GM21447 (cell line): ENCODE measurements around the gene SPINK4.
A peak's percentile ranks its signal among the peaks of the same experiment; 100 is the strongest.

Experiments used
- ATAC-seq: cut with Tn5 transposase; IDR thresholded peaks from one replicate; pipeline ENCODE4 v1.9.1; 2021; ENCODE audit not compliant: unreplicated experiment

The SPINK4 gene

DNA sequence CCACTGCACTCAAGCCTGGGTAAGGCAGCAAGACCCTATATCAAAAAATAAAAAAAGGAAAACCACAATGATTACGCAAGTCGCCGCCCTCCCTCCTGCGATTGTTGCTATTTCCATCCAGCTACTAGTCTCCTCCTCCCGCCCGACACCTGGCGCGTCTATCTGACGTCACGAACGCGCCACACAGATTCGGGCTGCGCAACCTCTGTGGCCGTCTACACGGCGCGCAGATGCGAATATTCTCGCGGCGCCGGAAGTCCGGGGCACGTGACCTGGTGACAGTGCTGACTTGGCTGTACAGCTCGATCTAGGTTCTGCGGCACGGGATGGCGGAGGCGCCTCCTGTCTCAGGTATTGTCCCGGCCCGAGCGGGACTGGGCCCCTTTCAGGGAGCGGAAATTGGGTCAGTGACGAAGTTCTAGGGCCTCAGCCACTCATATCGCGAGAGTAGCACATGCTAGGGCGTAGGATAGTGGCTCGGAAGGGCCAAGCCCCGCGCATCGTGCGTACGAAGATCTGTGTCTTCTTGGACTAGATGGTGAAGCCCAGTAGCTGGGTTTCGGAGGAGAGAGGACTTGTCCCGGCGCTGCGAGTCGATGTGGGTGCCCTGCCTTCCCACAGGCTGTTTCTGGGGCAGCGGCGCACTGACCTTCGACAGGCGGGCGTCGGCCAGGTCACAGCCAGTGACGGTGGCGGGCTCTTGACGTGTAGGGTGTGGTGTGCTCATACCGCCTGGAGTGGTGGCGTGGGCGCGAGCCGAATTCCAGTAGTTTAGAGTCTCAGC lies 50.5 kb downstream of the SPINK4 start, which contains the start of gene NFX1:
Gene NFX1, plus strand, starts transcription at position 270 of the 784 bp plus-strand sequence. Its CDS starts 57 bp downstream, at position 327.
- ATAC-seq: peak; percentile 86

DNA sequence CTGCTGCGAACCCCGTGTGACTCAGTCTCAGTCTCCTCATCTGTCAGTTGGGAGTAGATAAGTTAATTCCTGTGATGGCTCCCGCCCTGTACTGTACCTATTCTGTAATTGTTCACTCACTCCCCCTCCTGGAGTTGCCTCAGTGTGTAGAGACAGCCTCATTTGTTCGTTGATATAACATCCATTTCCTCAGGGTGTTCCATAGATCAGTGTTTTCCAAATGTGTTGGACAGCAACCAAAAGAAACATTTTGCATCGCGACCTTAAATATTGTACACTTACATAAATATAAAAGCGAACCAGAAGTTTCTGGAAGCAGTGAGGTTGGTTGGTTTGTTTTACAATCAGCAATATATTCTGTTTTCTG lies 51.0 kb downstream of the SPINK4 start:
- ATAC-seq: no peak

DNA sequence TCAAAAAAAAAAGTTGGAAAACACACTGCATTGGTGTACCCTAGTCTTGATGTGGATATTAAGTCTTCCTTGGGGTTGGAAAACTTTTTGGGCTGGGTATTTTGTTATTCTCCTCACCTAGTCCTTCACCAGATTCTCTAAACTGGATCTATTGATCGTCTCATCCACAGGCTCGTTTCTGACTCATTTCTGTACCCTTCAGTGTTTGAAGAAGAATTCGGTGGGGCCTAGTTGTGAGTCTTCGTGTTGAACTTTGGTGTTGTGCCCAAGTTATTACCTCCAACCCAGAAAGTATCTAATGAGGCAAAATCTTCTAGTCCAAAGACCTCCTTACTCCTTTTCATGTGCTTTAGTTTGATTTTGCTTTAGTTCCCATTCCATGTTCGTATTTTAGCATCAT lies 51.9 kb downstream of the SPINK4 start:
- ATAC-seq: no peak

DNA sequence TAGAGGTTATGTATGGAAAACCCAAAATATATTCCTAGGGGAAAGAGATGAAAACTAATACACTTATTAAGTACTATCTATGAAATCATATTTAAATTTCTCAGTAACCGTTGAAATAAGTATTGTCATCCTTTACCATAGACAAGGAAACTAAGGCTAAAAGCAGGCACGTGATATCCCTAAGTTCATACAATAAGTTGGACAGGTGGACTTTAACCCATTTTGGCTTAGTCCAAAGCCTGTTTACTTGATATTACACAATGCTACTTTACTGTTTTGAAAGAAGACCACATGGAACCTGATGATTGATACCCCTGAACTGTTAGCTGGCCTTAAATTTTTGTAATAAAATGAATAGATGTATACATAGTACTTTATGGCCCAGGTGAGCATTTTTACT lies 53.8 kb downstream of the SPINK4 start:
- ATAC-seq: no peak

DNA sequence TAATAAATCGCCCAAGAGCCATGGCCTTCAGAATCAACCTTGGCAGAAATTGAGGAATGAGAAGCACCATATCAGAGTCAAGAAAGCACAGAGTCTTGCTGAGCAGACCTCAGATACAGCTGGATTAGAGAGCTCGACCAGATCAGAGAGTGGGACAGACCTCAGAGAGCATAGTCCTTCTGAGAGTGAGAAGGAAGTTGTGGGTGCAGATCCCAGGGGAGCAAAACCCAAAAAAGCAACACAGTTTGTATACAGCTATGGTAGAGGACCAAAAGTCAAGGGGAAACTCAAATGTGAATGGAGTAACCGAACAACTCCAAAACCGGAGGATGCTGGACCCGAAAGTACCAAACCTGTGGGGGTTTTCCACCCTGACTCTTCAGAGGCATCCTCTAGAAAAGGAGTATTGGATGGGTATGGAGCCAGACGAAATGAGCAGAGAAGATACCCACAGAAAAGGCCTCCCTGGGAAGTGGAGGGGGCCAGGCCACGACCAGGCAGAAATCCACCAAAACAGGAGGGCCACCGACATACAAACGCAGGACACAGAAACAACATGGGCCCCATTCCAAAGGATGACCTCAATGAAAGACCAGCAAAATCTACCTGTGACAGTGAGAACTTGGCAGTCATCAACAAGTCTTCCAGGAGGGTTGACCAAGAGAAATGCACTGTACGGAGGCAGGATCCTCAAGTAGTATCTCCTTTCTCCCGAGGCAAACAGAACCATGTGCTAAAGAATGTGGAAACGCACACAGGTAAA lies 54.9 kb downstream of the SPINK4 start:
- no peak for ATAC-seq

DNA sequence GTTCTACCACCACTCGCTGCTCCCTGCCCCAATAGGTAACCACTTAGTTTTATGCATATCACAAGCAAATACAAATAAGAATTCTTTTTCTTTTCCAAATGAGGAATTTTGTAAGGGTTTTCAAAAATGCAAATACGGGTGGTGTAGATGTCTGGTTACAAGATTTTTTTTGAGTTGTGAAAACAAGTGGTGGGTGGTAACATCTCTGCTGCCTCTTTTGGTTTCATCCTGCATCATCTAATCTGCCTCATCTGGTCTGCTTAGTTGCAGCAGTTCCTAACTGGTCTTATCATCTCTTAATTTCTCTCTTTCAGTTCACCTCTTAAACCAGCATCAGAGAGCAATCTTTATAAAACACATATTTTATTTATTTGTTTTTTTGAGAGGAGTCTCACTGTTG lies 55.6 kb downstream of the SPINK4 start:
- peak; percentile 42 for ATAC-seq

DNA sequence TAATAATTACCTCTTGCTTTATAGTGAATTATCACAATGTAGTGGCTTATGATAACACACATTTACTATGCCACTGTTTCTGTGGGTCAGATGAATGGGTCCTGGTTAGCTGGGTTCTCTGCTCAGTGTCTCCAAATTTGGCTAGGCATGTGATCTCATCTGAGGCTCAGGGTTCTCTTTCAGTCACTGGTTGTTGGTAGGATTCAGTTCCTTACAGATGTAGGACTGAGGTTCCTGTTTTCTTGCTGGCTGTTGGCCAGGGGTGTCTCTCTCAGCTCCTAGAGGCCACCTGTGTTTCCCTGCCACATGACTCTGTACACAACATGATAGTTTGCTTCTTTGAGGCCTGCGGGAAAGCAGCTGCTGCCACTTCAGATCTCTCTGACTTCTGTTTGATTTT lies 57.5 kb downstream of the SPINK4 start:
- ATAC-seq: peak; percentile 90
